ENCODE data around the gene BABAM2. TPM values are rescaled to one million over a fixed set of nuclear protein-coding genes. Genes with fewer than 3 reads are reported as not detected.

The BABAM2 gene
- total RNA-seq, 4 donors from 2014 or later = 35.5 to 44.9 (median 39.9) TPM

- Histone ChIP-seq H3K36me3 (no peaks in the 10 kb centered on the region), H3K4me1 (peaks cover 20 to 22% (median 21%) of the 10 kb centered on the region in 4 donors), H3K4me3 (no peak overlapping the region), H3K9me3 (no peaks in the 10 kb centered on the region), H3K27ac (replicated peaks in 1 of 4) (no peak overlapping the region), H3K27me3 (no peaks in the 10 kb centered on the region)
- intact Hi-C loops (cut with DNase I) = no loop called here
- WGBS = 99% methylated on average over 7 of the region's 19 CpGs
- no peak for DNase-seq (ENCODE audit: extremely low spot score)
- TF ChIP-seq POLR2A (IDR thresholded peaks at IDR 0.05; ENCODE audit: low read depth) (no peak), CTCF (IDR thresholded peaks at IDR 0.05) (no peak), EP300 (IDR thresholded peaks at IDR 0.05) (no peak), POLR2AphosphoS5 (IDR thresholded peaks at IDR 0.05) (no peak)
Measured at GRCh38 chr2:28357948-28358667, 467.6 kb downstream of the BABAM2 start.

- H3K27me3 ChIP-seq = no peaks in the 10 kb centered on the region
- 83% methylated on average over 1 of the region's 7 CpGs for WGBS
- H3K4me1 ChIP-seq = peaks cover 20 to 22% (median 21%) of the 10 kb centered on the region in 4 donors
- no peaks in the 10 kb centered on the region for H3K36me3 ChIP-seq
- intact Hi-C loops (cut with DNase I) = no loop called here
- DNase-seq (ENCODE audit: extremely low spot score) = no peak
- no peaks in the 10 kb centered on the region for H3K9me3 ChIP-seq
- no peak overlapping the region for H3K4me3 ChIP-seq
- H3K27ac ChIP-seq (replicated peaks in 1 of 4) = no peak overlapping the region
- TF ChIP-seq POLR2AphosphoS5 (IDR thresholded peaks at IDR 0.05) (no peak), POLR2A (IDR thresholded peaks at IDR 0.05; ENCODE audit: low read depth) (no peak), EP300 (IDR thresholded peaks at IDR 0.05) (no peak), CTCF (IDR thresholded peaks at IDR 0.05) (no peak)
Measured at GRCh38 chr2:28358668-28359201, 468.2 kb downstream of the BABAM2 start.

- no peak overlapping the region for H3K4me3 ChIP-seq
- peaks cover 20 to 22% (median 21%) of the 10 kb centered on the region in 4 donors for H3K4me1 ChIP-seq
- no peak for TF ChIP-seq CTCF (IDR thresholded peaks at IDR 0.05)
- no peak for TF ChIP-seq POLR2A (IDR thresholded peaks at IDR 0.05; ENCODE audit: low read depth)
- no peak for TF ChIP-seq EP300 (IDR thresholded peaks at IDR 0.05)
- TF ChIP-seq POLR2AphosphoS5 (IDR thresholded peaks at IDR 0.05) = no peak
- DNase-seq (ENCODE audit: extremely low spot score) = no peak
- intact Hi-C loops (cut with DNase I) = no loop called here
- H3K27ac ChIP-seq (replicated peaks in 1 of 4) = no peak overlapping the region
- H3K27me3 ChIP-seq = no peaks in the 10 kb centered on the region
- H3K36me3 ChIP-seq = no peaks in the 10 kb centered on the region
- 85% methylated on average over 24 of the region's 28 CpGs for WGBS
- no peaks in the 10 kb centered on the region for H3K9me3 ChIP-seq
Measured at GRCh38 chr2:28359222-28360057, 468.9 kb downstream of the BABAM2 start.

GRCh38 chr2:28360058-28360717 is 469.7 kb downstream of the BABAM2 start:
- H3K4me1 ChIP-seq = peaks cover 19 to 21% (median 19%) of the 10 kb centered on the region in 4 donors
- H3K4me3 ChIP-seq = no peak overlapping the region
- no peaks in the 10 kb centered on the region for H3K9me3 ChIP-seq
- no peaks in the 10 kb centered on the region for H3K36me3 ChIP-seq
- H3K27ac ChIP-seq (replicated peaks in 1 of 4) = no peak overlapping the region
- TF ChIP-seq EP300 (IDR thresholded peaks at IDR 0.05) (no peak), POLR2A (IDR thresholded peaks at IDR 0.05; ENCODE audit: low read depth) (no peak), POLR2AphosphoS5 (IDR thresholded peaks at IDR 0.05) (no peak), CTCF (IDR thresholded peaks at IDR 0.05) (no peak)
- H3K27me3 ChIP-seq = no peaks in the 10 kb centered on the region
- intact Hi-C loops (cut with DNase I) = no loop called here
- 84% methylated on average over 13 of the region's 16 CpGs for WGBS
- no peak for DNase-seq (ENCODE audit: extremely low spot score)

Measured in esophagus muscularis mucosa (tissue), 4 donors.